KOPT-K1 (cell line): ENCODE measurements around the gene SLC22A23.
"Not testable (repeated sequence)": the region's sequence is repeated elsewhere in the genome, so short reads cannot be mapped to it uniquely, and the experiment has no call there.

ENCODE experiments used
- H3K27ac ChIP-seq: fragments of 200-600 bp; sonication (generic); 2 replicates; pipeline ENCODE4 v1.5.1; 2016; ENCODE audit warnings: antibody characterized with exemption, mild to moderate bottlenecking, low read depth, low read length; ENCODE audit not compliant: poor library complexity, severe bottlenecking
- H3K36me3 ChIP-seq: fragments of 200-600 bp; sonication (generic); 2 replicates; pipeline ENCODE4 v1.5.1; 2017; ENCODE audit warnings: antibody characterized with exemption, mild to moderate bottlenecking, low read length, moderate library complexity; ENCODE audit not compliant: insufficient read depth
- H3K9me3 ChIP-seq: fragments of 200-600 bp; sonication (generic); 2 replicates; pipeline ENCODE4 v1.5.1; 2017; ENCODE audit warnings: antibody characterized with exemption, low read length, mild to moderate bottlenecking; ENCODE audit not compliant: insufficient read depth, poor library complexity, severe bottlenecking

Gene SLC22A23

GRCh38 chr6:3385181-3385580 is 71.7 kb downstream of the SLC22A23 start:
- not testable (repeated sequence) for H3K27ac ChIP-seq

GRCh38 chr6:3384241-3385143 is 72.4 kb downstream of the SLC22A23 start:
- Histone ChIP-seq H3K9me3 (no peaks in the 10 kb centered on the region), H3K36me3 (no peaks in the 10 kb centered on the region), H3K27ac (no peak overlapping the region)

More at GRCh38 chr6:3385181-3385580, 71.7 kb downstream of the SLC22A23 start:
- not testable (repeated sequence) for H3K36me3 ChIP-seq, H3K9me3 ChIP-seq

DNA sequence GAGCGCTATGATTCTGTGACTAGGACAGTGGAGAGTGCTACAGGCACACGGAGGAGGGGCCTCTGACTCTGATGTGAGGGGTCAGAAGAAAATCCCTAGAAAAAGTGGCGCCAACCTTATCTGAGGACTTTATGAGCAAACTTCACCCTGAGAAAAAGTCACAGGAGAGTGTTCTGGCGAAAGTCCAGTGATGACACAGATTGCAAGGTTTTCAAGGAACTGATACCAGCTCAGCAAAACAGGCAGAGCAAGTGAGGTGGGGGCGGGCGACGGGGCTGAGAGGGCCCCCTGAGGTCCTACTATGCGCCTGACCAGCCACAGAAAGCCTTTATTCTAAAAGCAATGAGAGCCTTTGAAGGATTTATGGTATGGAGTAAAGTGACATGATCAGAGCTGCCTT is 73.3 kb downstream of the SLC22A23 start:
- Histone ChIP-seq H3K9me3 (no peaks in the 10 kb centered on the region), H3K36me3 (no peaks in the 10 kb centered on the region), H3K27ac (no peak overlapping the region)

- H3K27ac ChIP-seq: no peak overlapping the region
- no peaks in the 10 kb centered on the region for H3K36me3 ChIP-seq
- no peaks in the 10 kb centered on the region for H3K9me3 ChIP-seq
Measured at GRCh38 chr6:3382326-3383279, 74.2 kb downstream of the SLC22A23 start.

- no peak overlapping the region for H3K27ac ChIP-seq
- H3K36me3 ChIP-seq: no peaks in the 10 kb centered on the region
- no peaks in the 10 kb centered on the region for H3K9me3 ChIP-seq
Measured at GRCh38 chr6:3381233-3381921, 75.5 kb downstream of the SLC22A23 start.

- Histone ChIP-seq H3K36me3 (no peaks in the 10 kb centered on the region), H3K9me3 (no peaks in the 10 kb centered on the region), H3K27ac (no peak overlapping the region)
Measured at GRCh38 chr6:3380344-3381232, 76.3 kb downstream of the SLC22A23 start.

DNA sequence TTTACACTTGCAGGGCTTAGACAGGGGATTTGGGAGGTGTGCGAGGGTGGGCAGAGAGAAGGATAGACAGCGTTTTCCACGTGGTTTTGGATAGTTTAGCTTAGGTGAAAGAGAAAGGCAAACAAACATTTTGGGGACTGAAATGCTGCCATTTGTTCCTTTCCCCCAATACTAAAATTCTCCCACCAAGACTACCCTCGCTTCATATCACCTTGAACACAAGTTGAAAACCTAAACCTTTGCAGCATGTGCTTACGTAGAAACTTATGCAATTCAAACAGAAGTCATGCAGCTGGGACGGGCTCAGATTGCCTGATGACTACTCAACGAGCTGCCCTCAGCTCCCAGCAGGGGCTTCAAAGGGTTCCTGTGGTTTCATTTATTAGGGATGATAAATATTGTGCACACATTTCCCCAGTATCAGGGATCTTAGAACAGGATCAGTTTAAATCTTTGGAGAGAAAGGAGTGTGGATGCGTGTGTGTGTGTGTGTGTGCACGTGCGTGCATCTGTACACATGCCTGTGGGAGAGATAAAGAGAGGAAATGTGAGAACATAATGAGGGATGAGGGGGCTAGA is 77.3 kb downstream of the SLC22A23 start:
- Histone ChIP-seq H3K9me3 (no peaks in the 10 kb centered on the region), H3K27ac (no peak overlapping the region)

DNA sequence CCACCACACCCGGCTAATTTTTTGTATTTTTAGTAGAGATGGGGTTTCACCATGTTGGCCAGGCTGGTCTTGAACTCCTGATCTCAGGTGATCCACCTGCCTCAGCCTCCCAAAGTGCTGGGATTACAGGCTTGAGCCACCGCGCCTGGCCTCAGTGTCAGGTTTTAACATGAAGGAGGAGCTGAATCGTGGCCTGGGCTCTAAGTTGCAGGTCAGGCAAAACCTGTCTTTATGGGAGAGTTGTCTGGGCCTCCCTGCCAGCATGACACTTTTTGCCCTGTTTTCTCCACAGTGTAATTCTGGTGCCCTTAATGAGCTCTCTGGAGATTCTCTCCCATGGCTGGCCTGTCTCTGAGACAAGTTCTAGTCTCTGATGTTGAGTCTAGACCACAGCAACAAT is 78.0 kb downstream of the SLC22A23 start:
- H3K27ac ChIP-seq: not testable (repeated sequence)

More for the DNA sequence above, 77.3 kb downstream of the SLC22A23 start:
- H3K36me3 ChIP-seq: no peaks in the 10 kb centered on the region

GRCh38 chr6:3378398-3378782 is 78.5 kb downstream of the SLC22A23 start:
- not testable (repeated sequence) for H3K36me3 ChIP-seq, H3K9me3 ChIP-seq
- peak overlapping the region; percentile 41 for H3K27ac ChIP-seq

More for the DNA sequence above, 78.0 kb downstream of the SLC22A23 start:
- H3K9me3 ChIP-seq, H3K36me3 ChIP-seq: not testable (repeated sequence)

DNA sequence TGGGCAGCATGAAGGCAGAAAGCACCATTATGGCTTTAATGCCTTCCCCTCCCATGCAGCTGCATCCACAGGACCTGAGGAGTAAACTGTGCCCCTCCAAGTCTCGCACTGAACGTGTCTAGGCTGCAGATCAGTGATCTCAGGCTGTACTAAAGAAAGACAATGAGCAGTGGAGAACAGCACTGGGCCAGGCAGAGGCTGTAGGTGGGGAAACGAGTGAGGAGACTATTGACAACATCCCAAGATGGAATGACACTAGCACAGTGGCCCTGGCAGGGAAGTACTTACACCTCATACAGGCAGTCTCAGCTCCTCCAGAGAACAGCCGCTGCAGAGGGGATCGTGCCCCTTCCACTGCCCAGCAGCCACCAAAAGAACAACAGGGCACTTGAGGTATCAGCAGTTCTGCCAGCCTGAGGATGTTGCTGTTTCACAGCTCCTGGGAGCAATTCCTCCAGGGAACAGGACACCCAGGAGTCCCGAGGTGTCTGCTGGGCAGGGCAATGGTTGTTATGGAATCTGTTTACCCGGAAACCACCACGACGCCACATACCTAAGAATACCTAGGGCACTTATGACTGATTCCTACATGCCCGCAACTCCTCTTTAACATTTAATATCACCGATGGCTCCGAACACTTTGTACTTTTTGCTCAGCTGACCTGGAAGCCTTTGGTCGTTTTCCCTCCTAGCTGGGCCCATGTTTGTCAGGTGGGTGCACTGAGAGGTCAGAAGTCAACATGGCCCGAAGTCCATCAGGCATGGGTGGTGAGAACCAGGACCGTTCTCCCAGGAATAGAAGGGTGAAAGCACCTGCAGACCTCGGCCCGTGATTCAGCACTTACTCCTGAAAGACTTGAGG is 79.1 kb downstream of the SLC22A23 start:
- peak overlapping the region; percentile 41 for H3K27ac ChIP-seq
- no peaks in the 10 kb centered on the region for H3K36me3 ChIP-seq
- no peaks in the 10 kb centered on the region for H3K9me3 ChIP-seq

DNA sequence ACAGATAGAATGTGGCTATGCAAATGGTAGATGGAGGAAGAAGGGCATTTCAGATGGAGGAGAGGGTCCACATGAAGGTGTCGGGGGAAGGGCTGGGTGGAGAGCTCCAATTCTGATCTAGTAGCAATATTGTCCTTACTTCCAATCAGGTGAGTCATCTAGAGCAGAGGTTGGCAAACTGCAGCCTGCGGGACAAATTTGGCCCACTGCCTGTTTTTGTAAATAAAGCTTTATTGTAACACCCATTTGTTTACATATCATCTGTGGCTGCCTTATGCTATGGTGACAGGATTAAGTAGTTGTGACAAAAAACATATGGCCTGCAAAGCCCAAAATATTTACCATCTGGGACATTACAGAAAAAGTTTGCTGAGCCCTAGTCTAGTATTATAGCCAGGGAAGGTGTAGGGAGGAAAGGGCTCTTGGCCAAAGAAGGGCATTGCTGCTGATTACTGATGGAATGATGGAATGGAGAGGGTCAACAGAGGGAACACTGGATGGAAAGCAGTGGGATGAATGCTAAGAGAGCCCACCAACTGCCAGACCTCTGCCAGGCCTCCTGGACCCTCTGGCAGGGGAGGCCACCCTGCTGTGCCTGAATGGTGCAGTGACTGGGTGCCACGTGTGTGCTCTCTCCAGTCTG is 79.8 kb downstream of the SLC22A23 start:
- Histone ChIP-seq H3K36me3 (no peaks in the 10 kb centered on the region), H3K27ac (peak overlapping the region; percentile 41), H3K9me3 (no peaks in the 10 kb centered on the region)

DNA sequence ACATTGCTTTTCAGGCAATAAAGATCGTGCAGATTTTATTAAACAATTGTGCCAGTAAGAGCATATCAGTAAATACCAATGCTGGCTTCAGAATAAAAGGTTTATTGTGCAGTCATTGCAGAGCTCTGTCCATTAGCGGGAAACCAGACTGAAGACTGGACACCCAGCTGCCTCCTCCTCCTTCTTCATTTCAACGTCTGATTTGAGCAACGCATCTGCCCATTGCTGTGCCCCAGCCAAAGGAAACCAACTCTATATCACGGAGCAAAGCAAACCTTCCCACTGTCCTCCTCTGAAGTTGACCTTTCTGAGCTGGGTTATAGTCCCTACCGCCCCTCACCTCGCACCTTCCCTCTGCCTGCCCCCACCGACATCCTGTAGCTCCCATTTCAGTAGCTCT is 80.8 kb downstream of the SLC22A23 start:
- H3K36me3 ChIP-seq: no peaks in the 10 kb centered on the region

More for the DNA sequence above, 80.8 kb downstream of the SLC22A23 start:
- Histone ChIP-seq H3K27ac (no peak overlapping the region), H3K9me3 (no peaks in the 10 kb centered on the region)
